ACC112 (cell line): ENCODE data around the gene FBXO5.
A peak's percentile ranks its signal among the peaks of the same experiment; 100 is the strongest.
"Not testable (repeated sequence)": the region's sequence is repeated elsewhere in the genome, so short reads cannot be mapped to it uniquely, and the experiment has no call there.

Experiments used
- H2AFZ ChIP-seq: fragments of 200-600 bp; sonication (generic); one replicate; pipeline ENCODE4 v1.6.0; 2017; ENCODE audit warnings: antibody characterized with exemption, low read length; ENCODE audit not compliant: unreplicated experiment
- H3K27ac ChIP-seq: fragments of 200-600 bp; sonication (generic); 2 replicates; pipeline ENCODE4 v1.5.1; 2014; ENCODE audit warnings: low read depth, mild to moderate bottlenecking, antibody characterized with exemption, low read length, moderate library complexity
- H3K27me3 ChIP-seq: fragments of 200-600 bp; sonication (generic); 2 replicates; pipeline ENCODE4 v1.6.1; 2014; ENCODE audit warnings: mild to moderate bottlenecking, antibody characterized with exemption, low read length, moderate library complexity, mixed read lengths; ENCODE audit not compliant: insufficient read depth
- H3K36me3 ChIP-seq: fragments of 200-600 bp; sonication (generic); 2 replicates; pipeline ENCODE4 v1.6.1; 2016; ENCODE audit warnings: mild to moderate bottlenecking, antibody characterized with exemption, low read length, moderate library complexity, mixed read lengths; ENCODE audit not compliant: insufficient read depth
- H3K4me1 ChIP-seq: fragments of 200-600 bp; sonication (generic); one replicate; pipeline ENCODE4 v1.6.1; 2016; ENCODE audit warnings: low read length, mixed read lengths; ENCODE audit not compliant: insufficient read depth, unreplicated experiment, control insufficient read depth
- H3K4me3 ChIP-seq: fragments of 200-600 bp; sonication (generic); 2 replicates; pipeline ENCODE4 v1.5.1; 2014; ENCODE audit warnings: mild to moderate bottlenecking, low read depth, low read length
- H3K79me2 ChIP-seq: fragments of 200-600 bp; sonication (generic); one replicate; pipeline ENCODE4 v1.6.0; 2016; ENCODE audit warnings: low read length; ENCODE audit not compliant: control insufficient read depth, unreplicated experiment, insufficient read depth

Gene FBXO5

GRCh38 chr6:153015094-153015640, 32.3 kb upstream of the FBXO5 start:
- no peak overlapping the region for H3K4me3 ChIP-seq

GRCh38 chr6:153013438-153013837, 30.6 kb upstream of the FBXO5 start:
- Histone ChIP-seq H3K79me2 (no peaks in the 10 kb centered on the region), H3K27ac (no peak overlapping the region), H3K36me3 (peaks cover 5% of the 10 kb centered on the region; the same call in 1 of the 2 replicates), H3K27me3 (no peaks in the 10 kb centered on the region), H2AFZ (no peak overlapping the region), H3K4me1 (no peaks in the 10 kb centered on the region), H3K4me3 (no peak overlapping the region)

More at GRCh38 chr6:153015094-153015640, 32.3 kb upstream of the FBXO5 start:
- no peak overlapping the region for H3K27ac ChIP-seq
- H3K27me3 ChIP-seq = no peaks in the 10 kb centered on the region
- peaks cover 13% of the 10 kb centered on the region for H3K36me3 ChIP-seq
- H3K79me2 ChIP-seq = no peaks in the 10 kb centered on the region
- no peaks in the 10 kb centered on the region for H3K4me1 ChIP-seq
- no peak overlapping the region for H2AFZ ChIP-seq

DNA sequence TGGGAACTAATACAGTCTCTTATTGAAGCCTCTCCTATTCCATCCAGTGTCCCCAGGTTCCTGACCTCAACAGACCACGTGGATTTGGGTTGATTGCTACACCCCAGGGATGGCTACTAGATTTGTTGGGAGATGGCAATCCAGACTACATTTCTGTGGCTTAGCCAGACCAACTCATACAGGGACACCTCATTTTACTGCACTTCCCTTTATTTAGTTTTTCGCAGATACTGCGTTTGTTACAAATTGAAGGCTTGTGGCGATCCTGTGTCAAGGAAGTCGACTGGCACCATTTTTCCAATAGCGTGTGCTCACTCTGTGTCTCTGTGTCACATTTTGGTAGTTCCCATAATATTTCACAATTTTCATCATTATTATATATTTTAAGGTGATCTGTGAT, 30.0 kb upstream of the FBXO5 start:
- no peak overlapping the region for H2AFZ ChIP-seq
- no peaks in the 10 kb centered on the region for H3K79me2 ChIP-seq
- no peak overlapping the region for H3K4me3 ChIP-seq
- 0 out of 2 replicates have a peak, but pooled peaks cover 3% of the 10 kb centered on the region for H3K36me3 ChIP-seq
- no peaks in the 10 kb centered on the region for H3K4me1 ChIP-seq
- no peaks in the 10 kb centered on the region for H3K27me3 ChIP-seq
- no peak overlapping the region for H3K27ac ChIP-seq

- peak overlapping the region; percentile 88 for H3K27ac ChIP-seq
- H3K4me3 ChIP-seq = peak overlapping the region; percentile 99
- peak overlapping the region; percentile 36 for H2AFZ ChIP-seq
- H3K79me2 ChIP-seq = peaks cover 50% of the 10 kb centered on the region
- H3K4me1 ChIP-seq = peaks cover 21% of the 10 kb centered on the region
- H3K27me3 ChIP-seq = no peaks in the 10 kb centered on the region
- H3K36me3 ChIP-seq = peaks cover 11% of the 10 kb centered on the region; the same call in 1 of the 2 replicates
Measured at GRCh38 chr6:153003366-153003690, 20.5 kb upstream of the FBXO5 start.

DNA sequence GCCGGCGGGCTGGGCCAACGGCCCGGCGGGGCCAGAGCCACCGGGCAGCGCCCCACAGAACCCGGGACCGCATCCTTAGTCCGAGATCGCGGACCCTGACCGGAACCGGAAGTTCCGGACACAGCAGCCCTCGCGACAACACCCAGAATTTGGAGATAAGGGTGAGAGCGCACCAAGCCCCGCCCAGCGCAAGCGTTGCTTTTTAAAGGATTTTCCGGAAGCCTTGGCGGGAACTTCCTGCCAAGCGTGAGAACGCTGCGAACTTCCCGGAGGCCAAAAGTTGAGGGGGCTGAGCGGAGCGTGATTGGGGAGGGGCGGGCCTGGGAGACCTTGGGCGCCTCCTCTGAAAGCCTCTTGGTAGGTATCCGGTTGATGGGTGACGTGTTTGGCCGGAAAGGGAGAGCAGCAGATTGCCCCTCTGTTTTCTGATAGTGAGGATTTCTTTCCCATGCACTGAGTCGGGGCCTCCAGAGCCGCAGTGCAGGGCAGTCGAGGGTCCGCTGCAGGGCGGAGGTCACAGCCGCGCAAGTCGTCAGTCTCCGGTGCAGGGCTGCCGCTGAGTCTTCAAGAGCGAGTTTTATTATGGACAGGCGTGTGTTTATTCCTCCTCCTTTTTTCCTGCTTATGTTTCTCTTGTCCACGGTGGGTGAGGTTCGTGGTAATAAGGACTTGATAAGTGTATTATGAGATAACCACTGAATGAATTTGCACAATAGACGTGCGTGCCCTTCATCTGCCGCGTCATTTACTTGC, 19.9 kb upstream of the FBXO5 start, which contains the start of gene MTRF1L:
TSS of gene MTRF1L (minus strand) at position 97 of the 753 bp plus-strand sequence. CDS start at position 73, 24 bp downstream.
- peak within 1 kb of the TSS; percentile 36 for H2AFZ ChIP-seq
- peaks cover 21% of the 10 kb centered on the region for H3K4me1 ChIP-seq
- peak within 1 kb of the TSS; percentile 99 for H3K4me3 ChIP-seq
- H3K79me2 ChIP-seq = peaks cover 53% of the 10 kb centered on the region
- H3K36me3 ChIP-seq = peaks cover 12% of the 10 kb centered on the region; the same call in 1 of the 2 replicates
- no peaks in the 10 kb centered on the region for H3K27me3 ChIP-seq
- H3K27ac ChIP-seq = peak within 1 kb of the TSS; percentile 88

GRCh38 chr6:153001767-153002612, 19.1 kb upstream of the FBXO5 start:
- peaks cover 21% of the 10 kb centered on the region for H3K4me1 ChIP-seq
- H3K79me2 ChIP-seq = peaks cover 61% of the 10 kb centered on the region
- no peak overlapping the region for H2AFZ ChIP-seq
- no peaks in the 10 kb centered on the region for H3K27me3 ChIP-seq
- H3K36me3 ChIP-seq = peaks cover 18% of the 10 kb centered on the region; the same call in 1 of the 2 replicates
- peak overlapping the region; percentile 88 for H3K27ac ChIP-seq
- peak overlapping the region; percentile 99 for H3K4me3 ChIP-seq

DNA sequence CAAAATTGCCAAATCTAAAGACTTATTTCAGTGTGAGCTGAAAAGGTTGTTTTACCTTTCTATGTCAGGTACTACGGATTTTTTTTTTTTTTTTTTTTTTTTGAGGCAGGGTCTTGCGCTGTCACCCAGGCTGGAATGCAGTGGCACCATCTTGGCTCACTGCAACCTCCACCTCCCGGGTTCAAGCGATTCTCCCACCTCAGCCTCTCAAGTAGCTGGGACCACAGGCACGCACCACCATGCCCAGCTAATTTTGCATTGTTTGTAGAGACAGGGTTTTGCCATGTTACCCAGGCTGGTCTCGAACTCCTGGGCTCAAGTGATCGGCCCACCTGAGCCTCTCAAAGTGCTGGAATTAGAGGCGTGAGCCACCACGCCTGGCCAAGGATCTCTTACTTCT, 17.9 kb upstream of the FBXO5 start:
- H3K4me1 ChIP-seq = peaks cover 21% of the 10 kb centered on the region
- H2AFZ ChIP-seq, H3K27ac ChIP-seq, H3K27me3 ChIP-seq: not testable (repeated sequence)
- peaks cover 73% of the 10 kb centered on the region for H3K79me2 ChIP-seq
- H3K36me3 ChIP-seq = peaks cover 27% of the 10 kb centered on the region
- peak overlapping the region; percentile 99 for H3K4me3 ChIP-seq

- Histone ChIP-seq H3K27me3 (no peaks in the 10 kb centered on the region), H3K27ac (no peak overlapping the region), H2AFZ (no peak overlapping the region), H3K4me3 (peak overlapping the region; percentile 99), H3K79me2 (peaks cover 78% of the 10 kb centered on the region), H3K36me3 (peaks cover 29% of the 10 kb centered on the region), H3K4me1 (peaks cover 21% of the 10 kb centered on the region)
Measured at GRCh38 chr6:153000243-153000642, 17.4 kb upstream of the FBXO5 start.

- H3K27ac ChIP-seq, H2AFZ ChIP-seq, H3K27me3 ChIP-seq: not testable (repeated sequence)
- Histone ChIP-seq H3K4me1 (peaks cover 21% of the 10 kb centered on the region), H3K36me3 (peaks cover 29% of the 10 kb centered on the region), H3K79me2 (peaks cover 81% of the 10 kb centered on the region), H3K4me3 (0 out of 2 replicates have a peak overlapping the region, but pooled peaks have one; percentile 49)
Measured at GRCh38 chr6:152999538-152999937, 16.7 kb upstream of the FBXO5 start.

DNA sequence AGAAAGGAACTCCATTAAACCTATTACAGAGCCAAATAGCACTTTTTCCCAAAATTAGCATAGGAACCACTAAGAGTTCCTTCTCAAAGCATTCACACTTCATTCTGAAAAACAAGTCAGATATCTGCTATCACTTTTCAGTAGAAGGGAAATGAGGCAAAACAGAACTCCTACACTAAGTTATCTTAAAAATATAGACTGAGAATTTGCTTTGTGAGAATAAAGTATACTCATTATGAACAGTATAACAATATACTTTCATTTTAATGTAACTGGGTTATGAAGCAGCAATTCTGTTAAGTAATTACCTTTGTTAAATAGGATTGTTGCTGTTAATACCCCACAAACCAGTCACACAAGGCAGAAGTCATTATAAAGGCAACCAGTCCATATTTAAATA, 11.0 kb upstream of the FBXO5 start:
- H3K4me3 ChIP-seq = no peak overlapping the region
- H3K4me1 ChIP-seq = no peaks in the 10 kb centered on the region
- no peak overlapping the region for H2AFZ ChIP-seq
- peaks cover 42% of the 10 kb centered on the region for H3K36me3 ChIP-seq
- peaks cover 79% of the 10 kb centered on the region for H3K79me2 ChIP-seq
- H3K27me3 ChIP-seq = no peaks in the 10 kb centered on the region
- no peak overlapping the region for H3K27ac ChIP-seq
